Body of pancreas (tissue), 4 donors: ENCODE measurements around the gene COL27A1.

ENCODE experiments used
- POLR2A ChIP-seq, 3 donors: fragments of 450-650 bp; IDR thresholded peaks; one replicate each; pipeline ENCODE4 v1.6.1; 2016; ENCODE audit warnings: antibody characterized with exemption in 3 of 3, mild to moderate bottlenecking in 2 of 3
- TF ChIP-seq, protein P1 (sequence below), 7 experiments: fragments of 450-650 bp in 4 of 7; fragments of 200-600 bp in 3 of 7; sonication (generic) in 3 of 7; IDR thresholded peaks; one replicate each; pipeline ENCODE4 v1.5.1; 2016 to 2019; ENCODE audit warnings: antibody characterized with exemption in 7 of 7

DNA sequence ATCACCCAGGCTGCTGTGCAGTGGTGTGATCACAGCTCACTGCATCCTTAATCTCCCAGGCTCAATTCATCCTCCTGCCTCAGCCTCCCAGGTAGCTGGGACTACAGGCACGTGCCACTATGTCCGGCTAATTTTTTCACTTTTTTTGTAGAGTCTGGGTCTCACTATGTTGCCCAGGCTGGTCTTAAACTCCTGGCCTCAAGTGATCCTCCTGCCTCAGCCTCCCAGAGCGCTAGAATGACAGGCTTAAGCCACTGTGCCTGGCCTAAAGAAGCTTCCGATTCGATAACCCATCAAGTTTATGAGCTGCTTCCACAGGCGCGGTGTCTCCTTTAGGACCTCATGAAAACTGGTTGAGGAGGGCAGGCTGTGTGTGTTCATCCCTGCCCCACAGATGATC lies 16.2 kb downstream of the COL27A1 start:
- no peak for TF ChIP-seq POLR2A (IDR thresholded peaks at IDR 0.05)
- TF ChIP-seq, protein P1, sequence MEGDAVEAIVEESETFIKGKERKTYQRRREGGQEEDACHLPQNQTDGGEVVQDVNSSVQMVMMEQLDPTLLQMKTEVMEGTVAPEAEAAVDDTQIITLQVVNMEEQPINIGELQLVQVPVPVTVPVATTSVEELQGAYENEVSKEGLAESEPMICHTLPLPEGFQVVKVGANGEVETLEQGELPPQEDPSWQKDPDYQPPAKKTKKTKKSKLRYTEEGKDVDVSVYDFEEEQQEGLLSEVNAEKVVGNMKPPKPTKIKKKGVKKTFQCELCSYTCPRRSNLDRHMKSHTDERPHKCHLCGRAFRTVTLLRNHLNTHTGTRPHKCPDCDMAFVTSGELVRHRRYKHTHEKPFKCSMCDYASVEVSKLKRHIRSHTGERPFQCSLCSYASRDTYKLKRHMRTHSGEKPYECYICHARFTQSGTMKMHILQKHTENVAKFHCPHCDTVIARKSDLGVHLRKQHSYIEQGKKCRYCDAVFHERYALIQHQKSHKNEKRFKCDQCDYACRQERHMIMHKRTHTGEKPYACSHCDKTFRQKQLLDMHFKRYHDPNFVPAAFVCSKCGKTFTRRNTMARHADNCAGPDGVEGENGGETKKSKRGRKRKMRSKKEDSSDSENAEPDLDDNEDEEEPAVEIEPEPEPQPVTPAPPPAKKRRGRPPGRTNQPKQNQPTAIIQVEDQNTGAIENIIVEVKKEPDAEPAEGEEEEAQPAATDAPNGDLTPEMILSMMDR (IDR thresholded peaks at IDR 0.05) = no peak
